HEK293 (cell line): Measurements from ENCODE around the gene COMMD4.
"Not testable (repeated sequence)": the region's sequence is repeated elsewhere in the genome, so short reads cannot be mapped to it uniquely, and the experiment has no call there.

Experiments used
- CTCF ChIA-PET: fragments of 350-600 bp; formaldehyde crosslinking; extraction: SDS; loops from one replicate; lab custom pipeline; 2021; ENCODE audit warnings: antibody characterized with exemption; lab: Yijun Ruan, JAX
- POLR2A ChIA-PET: fragments of 300-600 bp; formaldehyde crosslinking; extraction: SDS; loops from one replicate; lab custom pipeline; 2020; ENCODE audit warnings: antibody characterized with exemption, inconsistent platforms; lab: Yijun Ruan, JAX
- H3K27ac ChIP-seq: fragments of 200-500 bp; sonication (Bioruptor generic); 2 replicates; pipeline ENCODE4 v1.5.1; 2014; ENCODE audit warnings: low read depth, low read length, control low read depth, inconsistent platforms; ENCODE audit errors: extremely low read depth
- H3K36me3 ChIP-seq, 2 experiments: fragments of 200-500 bp in 1 of 2; sonication (Bioruptor generic) in 1 of 2; 1 replicate in 1 of 2; 2 replicates in 1 of 2; pipeline ENCODE4 v1.5.1; 2014 to 2017; ENCODE audit warnings: inconsistent platforms in 2 of 2, low read length in 2 of 2; ENCODE audit not compliant: control insufficient read depth in 2 of 2, insufficient read depth in 1 of 2
- H3K4me1 ChIP-seq: fragments of 200-500 bp; sonication (Bioruptor generic); 2 replicates; pipeline ENCODE4 v1.5.1; 2014; ENCODE audit warnings: mild to moderate bottlenecking, low read length, inconsistent platforms; ENCODE audit not compliant: control insufficient read depth, insufficient read depth
- H3K4me3 ChIP-seq: 2 replicates; pipeline ENCODE4 v1.5.1; 2011; ENCODE audit warnings: low read depth, mild to moderate bottlenecking, control low read depth, low read length, moderate library complexity
- H3K9me3 ChIP-seq: fragments of 200-500 bp; sonication (Bioruptor generic); 2 replicates; pipeline ENCODE4 v1.5.1; 2014; ENCODE audit warnings: low read depth, low read length, inconsistent platforms; ENCODE audit not compliant: control insufficient read depth, insufficient read depth
- BCL11B ChIP-seq: fragments of 450-650 bp; formaldehyde crosslinking; IDR thresholded peaks from 2 replicates; pipeline ENCODE4 v1.5.1; 2016; ENCODE audit warnings: low read depth, missing biosample characterization, missing genetic modification characterization
- ELK4 ChIP-seq: IDR thresholded peaks from 2 replicates; pipeline ENCODE4 v1.6.1; 2011; ENCODE audit warnings: mild to moderate bottlenecking, low read depth, low read length, borderline replicate concordance
- GLIS2 ChIP-seq: fragments of 450-650 bp; formaldehyde crosslinking; IDR thresholded peaks from 2 replicates; pipeline ENCODE4 v1.5.1; 2016; ENCODE audit warnings: missing biosample characterization, missing genetic modification characterization
- IKZF3 ChIP-seq: fragments of 450-650 bp; IDR thresholded peaks from 2 replicates; pipeline ENCODE4 v1.5.0; 2018; ENCODE audit warnings: missing biosample characterization, mild to moderate bottlenecking, missing genetic modification characterization, moderate library complexity
- PBX3 ChIP-seq: sonication (generic); formaldehyde crosslinking; IDR thresholded peaks from 2 replicates; pipeline ENCODE4 v1.8.1; 2022; ENCODE audit warnings: mild to moderate bottlenecking, moderate library complexity, missing genetic modification reagents
- SETDB1 ChIP-seq: IDR thresholded peaks from one replicate; pipeline ENCODE4 v1.6.1; 2017; ENCODE audit warnings: mild to moderate bottlenecking, low read length, moderate library complexity, mixed read lengths; ENCODE audit not compliant: insufficient read length
- SP3 ChIP-seq: fragments of 450-650 bp; formaldehyde crosslinking; IDR thresholded peaks from 2 replicates; pipeline ENCODE4 v1.5.1; 2016; ENCODE audit warnings: missing biosample characterization, missing genetic modification characterization
- SP7 ChIP-seq: fragments of 450-650 bp; formaldehyde crosslinking; IDR thresholded peaks from 2 replicates; pipeline ENCODE4 v1.5.1; 2016; ENCODE audit warnings: missing biosample characterization, missing genetic modification characterization
- WT1 ChIP-seq: fragments of 450-650 bp; formaldehyde crosslinking; IDR thresholded peaks from 2 replicates; pipeline ENCODE4 v1.5.1; 2016; ENCODE audit warnings: missing biosample characterization, missing genetic modification characterization
- ZBTB11 ChIP-seq: fragments of 450-650 bp; formaldehyde crosslinking; conservative IDR thresholded peaks from 2 replicates; pipeline ENCODE4 v1.5.1; 2016; ENCODE audit warnings: low read depth, missing biosample characterization, missing genetic modification characterization
- ZBTB20 ChIP-seq: fragments of 450-650 bp; formaldehyde crosslinking; IDR thresholded peaks from 2 replicates; pipeline ENCODE4 v1.5.1; 2016; ENCODE audit warnings: missing biosample characterization, missing genetic modification characterization
- ZEB2 ChIP-seq: fragments of 450-650 bp; formaldehyde crosslinking; IDR thresholded peaks from 2 replicates; pipeline ENCODE4 v1.5.1; 2016; ENCODE audit warnings: missing biosample characterization, missing genetic modification characterization
- ZNF121 ChIP-seq: fragments of 450-650 bp; formaldehyde crosslinking; IDR thresholded peaks from 2 replicates; pipeline ENCODE4 v1.5.1; 2016; ENCODE audit warnings: missing biosample characterization, missing genetic modification characterization
- ZNF2 ChIP-seq: fragments of 450-650 bp; formaldehyde crosslinking; IDR thresholded peaks from 2 replicates; pipeline ENCODE4 v1.5.1; 2016; ENCODE audit warnings: missing biosample characterization, missing genetic modification characterization
- ZNF341 ChIP-seq: fragments of 450-650 bp; formaldehyde crosslinking; IDR thresholded peaks from 2 replicates; pipeline ENCODE4; 2016; ENCODE audit warnings: low read depth, missing biosample characterization, missing genetic modification characterization
- ZNF423 ChIP-seq: fragments of 450-650 bp; formaldehyde crosslinking; IDR thresholded peaks from 2 replicates; pipeline ENCODE4 v1.5.1; 2016; ENCODE audit warnings: missing biosample characterization, missing genetic modification characterization
- ZNF548 ChIP-seq: fragments of 450-650 bp; formaldehyde crosslinking; IDR thresholded peaks from 2 replicates; pipeline ENCODE4 v1.5.1; 2016; ENCODE audit warnings: missing biosample characterization, missing genetic modification characterization
- ZNF560 ChIP-seq: fragments of 450-650 bp; formaldehyde crosslinking; IDR thresholded peaks from 2 replicates; pipeline ENCODE4 v1.5.1; 2017; ENCODE audit warnings: missing biosample characterization, missing genetic modification characterization, borderline replicate concordance
- ZNF600 ChIP-seq: fragments of 450-650 bp; formaldehyde crosslinking; IDR thresholded peaks from 2 replicates; pipeline ENCODE4 v1.5.1; 2016; ENCODE audit warnings: missing biosample characterization, missing genetic modification characterization
- ZNF654 ChIP-seq: fragments of 450-650 bp; formaldehyde crosslinking; IDR thresholded peaks from 2 replicates; pipeline ENCODE4 v1.5.1; 2016; ENCODE audit warnings: low read depth, missing biosample characterization, missing genetic modification characterization
- ZNF704 ChIP-seq: fragments of 450-650 bp; formaldehyde crosslinking; IDR thresholded peaks from 2 replicates; pipeline ENCODE4 v1.5.1; 2016; ENCODE audit warnings: missing biosample characterization, missing genetic modification characterization
- ZNF777 ChIP-seq: fragments of 450-650 bp; formaldehyde crosslinking; IDR thresholded peaks from 2 replicates; pipeline ENCODE4 v1.5.1; 2017; ENCODE audit warnings: missing biosample characterization, missing genetic modification characterization, borderline replicate concordance
- ZNF791 ChIP-seq: fragments of 450-650 bp; formaldehyde crosslinking; IDR thresholded peaks from 2 replicates; pipeline ENCODE4 v1.5.1; 2016; ENCODE audit warnings: missing biosample characterization, missing genetic modification characterization
- ZNF837 ChIP-seq: fragments of 450-650 bp; formaldehyde crosslinking; IDR thresholded peaks from 2 replicates; pipeline ENCODE4 v1.5.1; 2016; ENCODE audit warnings: missing biosample characterization, missing genetic modification characterization

The COMMD4 gene

GRCh38 chr15:75302318-75302717 lies 33.5 kb upstream of the COMMD4 start (continued):
- TF ChIP-seq ZNF654 (tag by site-specific recombination): no peak
- no peak for TF ChIP-seq SP3
- no peak for TF ChIP-seq ZNF777
- TF ChIP-seq, all 188 proteins: peak for 0

- H3K27ac ChIP-seq, H3K36me3 ChIP-seq, POLR2A ChIA-PET, H3K4me1 ChIP-seq, CTCF ChIA-PET, H3K9me3 ChIP-seq, H3K4me3 ChIP-seq: not testable (repeated sequence)
These were observed 33.1 kb upstream of the COMMD4 start for GRCh38 chr15:75302753-75303152.

GRCh38 chr15:75306188-75306587 lies 29.7 kb upstream of the COMMD4 start:
- Histone ChIP-seq H3K36me3 (no peaks in the 10 kb centered on the region), H3K27ac (no peak overlapping the region), H3K4me1 (no peaks in the 10 kb centered on the region), H3K4me3 (no peak overlapping the region), H3K9me3 (no peaks in the 10 kb centered on the region)
- ChIA-PET POLR2A (interaction anchor here (0.8 kb wide), 1 partner anchor 29 kb away, joined by 4 read pairs; no protein-coding TSS in a partner anchor), CTCF (interaction anchor here (0.8 kb wide), 3 partner anchors 31 to 537 kb away, joined by 3 read pairs; no protein-coding TSS in a partner anchor)
- TF ChIP-seq ZNF341 (tag by site-specific recombination): no peak
- TF ChIP-seq WT1 (tag by site-specific recombination): peak; percentile 57
- TF ChIP-seq ZNF560: no peak
- TF ChIP-seq ZNF791 (tag by site-specific recombination): no peak
- TF ChIP-seq GLIS2: no peak
- TF ChIP-seq ZBTB11 (tag by site-specific recombination): no peak
- TF ChIP-seq PBX3 (CRISPR knock-in tag): no peak
- TF ChIP-seq ZNF423 (tag by site-specific recombination): no peak

GRCh38 chr15:75307778-75308390 lies 28.0 kb upstream of the COMMD4 start:
- Histone ChIP-seq H3K9me3 (no peaks in the 10 kb centered on the region), H3K4me1 (no peaks in the 10 kb centered on the region), H3K36me3 (no peaks in the 10 kb centered on the region), H3K27ac (no peak overlapping the region), H3K4me3 (no peak overlapping the region)
- POLR2A ChIA-PET: interaction anchor here (1.0 to 1.2 kb wide), 2 partner anchors 60 to 106 kb away, joined by 4 to 5 read pairs; partner anchors contain the start of genes C15orf39 and MAN2C1
- CTCF ChIA-PET: interaction anchor here (0.6 to 3.2 kb wide), 25 partner anchors 12 to 1409 kb away, joined by 3 to 25 read pairs (median 4); partner anchors contain the start of genes SCAMP5 and SNX33
- no peak for TF ChIP-seq BCL11B (tag by site-specific recombination)
- TF ChIP-seq ELK4: no peak
- peak; percentile 30; the same call in 1 of the 2 replicates for TF ChIP-seq ZNF2 (tag by site-specific recombination)
- peak; percentile 89 for TF ChIP-seq ZNF600 (tag by site-specific recombination)
- TF ChIP-seq ZEB2 (tag by site-specific recombination): no peak
- peak; percentile 39; the same call in 1 of the 2 replicates for TF ChIP-seq IKZF3
- no peak for TF ChIP-seq ZNF548
- TF ChIP-seq ZNF121: no peak
- TF ChIP-seq ZBTB20 (tag by site-specific recombination): peak; percentile 46; the same call in 1 of the 2 replicates
- no peak for TF ChIP-seq SETDB1
- TF ChIP-seq ZNF704 (tag by site-specific recombination): no peak
- TF ChIP-seq SP7 (tag by site-specific recombination): no peak; the same call in 1 of the 2 replicates
- no peak for TF ChIP-seq ZNF837
